ENCODE results near the gene IFITM5. TPM values are rescaled to one million over a fixed set of nuclear protein-coding genes. Genes with fewer than 3 reads are reported as not detected.

The IFITM5 gene
- total RNA-seq, 4 donors from 2014 or later = not detected

DNA sequence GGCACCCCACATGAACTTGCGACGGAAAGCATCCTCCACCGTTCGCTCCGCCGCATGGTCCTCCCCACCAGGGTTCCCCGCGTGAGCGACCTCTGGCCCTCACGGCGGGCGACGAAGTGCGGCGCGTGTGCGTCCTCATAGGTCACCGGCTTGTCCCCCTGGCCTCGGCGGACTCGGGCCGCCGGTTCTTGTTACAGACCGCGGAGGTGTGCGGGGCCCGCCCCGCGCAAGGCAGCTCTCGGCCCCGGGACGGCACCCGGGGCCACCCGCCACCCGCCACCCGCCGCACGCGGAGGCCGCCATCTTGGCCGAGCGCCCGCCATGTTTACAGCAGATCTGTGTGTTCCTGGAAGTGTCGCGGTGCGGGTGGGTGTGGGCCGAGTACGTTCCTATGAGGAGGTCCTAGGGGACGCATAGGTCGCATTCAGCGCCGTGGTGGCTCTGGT is 4.8 kb upstream of the IFITM5 start:
- TF ChIP-seq POLR2AphosphoS5 (IDR thresholded peaks at IDR 0.05) (no peak), EP300 (IDR thresholded peaks at IDR 0.05) (no peak), POLR2A (IDR thresholded peaks at IDR 0.05; ENCODE audit: low read depth) (no peak)
- TF ChIP-seq, protein P1, sequence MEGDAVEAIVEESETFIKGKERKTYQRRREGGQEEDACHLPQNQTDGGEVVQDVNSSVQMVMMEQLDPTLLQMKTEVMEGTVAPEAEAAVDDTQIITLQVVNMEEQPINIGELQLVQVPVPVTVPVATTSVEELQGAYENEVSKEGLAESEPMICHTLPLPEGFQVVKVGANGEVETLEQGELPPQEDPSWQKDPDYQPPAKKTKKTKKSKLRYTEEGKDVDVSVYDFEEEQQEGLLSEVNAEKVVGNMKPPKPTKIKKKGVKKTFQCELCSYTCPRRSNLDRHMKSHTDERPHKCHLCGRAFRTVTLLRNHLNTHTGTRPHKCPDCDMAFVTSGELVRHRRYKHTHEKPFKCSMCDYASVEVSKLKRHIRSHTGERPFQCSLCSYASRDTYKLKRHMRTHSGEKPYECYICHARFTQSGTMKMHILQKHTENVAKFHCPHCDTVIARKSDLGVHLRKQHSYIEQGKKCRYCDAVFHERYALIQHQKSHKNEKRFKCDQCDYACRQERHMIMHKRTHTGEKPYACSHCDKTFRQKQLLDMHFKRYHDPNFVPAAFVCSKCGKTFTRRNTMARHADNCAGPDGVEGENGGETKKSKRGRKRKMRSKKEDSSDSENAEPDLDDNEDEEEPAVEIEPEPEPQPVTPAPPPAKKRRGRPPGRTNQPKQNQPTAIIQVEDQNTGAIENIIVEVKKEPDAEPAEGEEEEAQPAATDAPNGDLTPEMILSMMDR (IDR thresholded peaks at IDR 0.05) = no peak
- H3K27me3 ChIP-seq = peaks cover 0 to 26% (median 13%) of the 10 kb centered on the region in 4 donors
- no peak for DNase-seq (ENCODE audit: extremely low spot score)
- intact Hi-C loops (cut with DNase I) = loop anchor here (2.0 to 5.0 kb wide), 2 partner anchors 55 to 148 kb away; partner anchors contain the start of gene PTDSS2
- 79% methylated on average over 49 of the region's 52 CpGs for WGBS
- H3K4me1 ChIP-seq = peaks cover 24 to 43% (median 28%) of the 10 kb centered on the region in 4 donors
- no peak overlapping the region for H3K4me3 ChIP-seq
- H3K9me3 ChIP-seq = no peaks in the 10 kb centered on the region
- H3K36me3 ChIP-seq = no peaks in the 10 kb centered on the region
- H3K27ac ChIP-seq (replicated peaks in 1 of 4) = no peak overlapping the region

DNA sequence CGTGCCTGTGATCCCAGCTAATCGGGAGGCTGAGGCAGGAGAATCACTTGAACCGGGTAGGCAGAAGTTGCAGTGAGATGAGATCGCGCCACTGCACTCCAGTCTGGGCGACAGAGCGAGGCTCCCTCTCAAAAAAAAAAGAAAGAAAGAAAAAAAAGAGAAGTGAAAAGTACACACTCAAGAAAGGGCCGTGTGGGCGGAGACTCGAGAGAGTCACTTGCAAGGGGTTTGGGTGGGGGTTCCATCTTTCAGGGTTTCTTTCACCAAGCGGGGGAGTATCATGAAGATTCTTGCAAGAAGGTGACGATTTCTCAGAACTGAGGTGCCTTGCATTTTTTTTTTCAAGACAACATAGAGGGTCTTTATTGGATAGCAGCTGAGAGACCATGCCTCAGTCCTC is 4.0 kb upstream of the IFITM5 start:
- peaks cover 0 to 33% (median 20%) of the 10 kb centered on the region in 4 donors for H3K27me3 ChIP-seq
- DNase-seq (ENCODE audit: extremely low spot score) = no peak
- H3K9me3 ChIP-seq = no peaks in the 10 kb centered on the region
- TF ChIP-seq EP300 (IDR thresholded peaks at IDR 0.05) (no peak), POLR2AphosphoS5 (IDR thresholded peaks at IDR 0.05) (no peak), POLR2A (IDR thresholded peaks at IDR 0.05; ENCODE audit: low read depth) (no peak)
- TF ChIP-seq, protein P1 (IDR thresholded peaks at IDR 0.05) = no peak
- H3K27ac ChIP-seq (replicated peaks in 1 of 4) = no peak overlapping the region
- intact Hi-C loops (cut with DNase I) = loop anchor here (5.0 kb wide), 1 partner anchor 149 kb away; the partner anchor contains the start of gene PTDSS2
- WGBS = 88% methylated on average over 12 of the region's 12 CpGs
- no peak overlapping the region for H3K4me3 ChIP-seq
- no peaks in the 10 kb centered on the region for H3K36me3 ChIP-seq
- peaks cover 22 to 42% (median 29%) of the 10 kb centered on the region in 4 donors for H3K4me1 ChIP-seq

DNA sequence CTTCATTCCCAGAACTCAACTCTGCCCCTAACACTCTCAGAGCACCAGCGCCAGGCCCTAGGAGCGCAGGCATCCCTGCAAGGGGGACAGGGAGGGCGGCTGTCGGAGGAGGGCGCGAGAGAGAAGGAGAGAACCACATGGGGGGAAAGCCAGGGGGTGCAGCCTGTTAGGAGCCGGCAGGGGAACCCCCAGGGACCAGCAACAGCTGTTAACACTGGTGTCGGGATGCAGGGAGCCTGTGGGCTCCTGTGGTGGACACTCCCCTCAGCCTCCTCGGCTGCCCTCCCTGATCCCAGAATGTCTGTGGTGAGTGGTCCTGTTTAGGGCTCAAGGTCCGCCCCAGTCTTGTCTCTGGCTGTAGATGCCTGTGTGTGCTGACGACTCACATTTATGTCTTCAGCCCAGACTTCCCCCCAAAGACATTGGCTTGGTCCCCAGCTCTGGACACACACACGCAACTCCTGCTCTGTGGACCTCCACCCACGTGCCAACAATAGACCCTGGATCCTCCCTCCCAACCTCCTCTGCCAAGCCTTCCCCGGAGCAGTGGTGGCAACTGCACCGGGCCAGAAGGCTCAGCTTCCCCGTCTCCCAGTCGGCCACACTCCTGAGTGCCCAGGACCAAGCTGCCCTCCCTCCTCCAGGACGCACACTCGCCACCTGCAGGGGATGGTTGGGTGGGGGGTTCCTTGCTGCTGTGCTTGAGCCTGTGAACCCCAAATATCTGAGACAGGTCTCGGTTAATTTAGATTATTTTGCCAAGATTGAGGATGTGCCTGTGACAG is 817 bp upstream of the IFITM5 start:
- H3K27me3 ChIP-seq = peaks cover 0 to 62% (median 22%) of the 10 kb centered on the region in 4 donors

DNA sequence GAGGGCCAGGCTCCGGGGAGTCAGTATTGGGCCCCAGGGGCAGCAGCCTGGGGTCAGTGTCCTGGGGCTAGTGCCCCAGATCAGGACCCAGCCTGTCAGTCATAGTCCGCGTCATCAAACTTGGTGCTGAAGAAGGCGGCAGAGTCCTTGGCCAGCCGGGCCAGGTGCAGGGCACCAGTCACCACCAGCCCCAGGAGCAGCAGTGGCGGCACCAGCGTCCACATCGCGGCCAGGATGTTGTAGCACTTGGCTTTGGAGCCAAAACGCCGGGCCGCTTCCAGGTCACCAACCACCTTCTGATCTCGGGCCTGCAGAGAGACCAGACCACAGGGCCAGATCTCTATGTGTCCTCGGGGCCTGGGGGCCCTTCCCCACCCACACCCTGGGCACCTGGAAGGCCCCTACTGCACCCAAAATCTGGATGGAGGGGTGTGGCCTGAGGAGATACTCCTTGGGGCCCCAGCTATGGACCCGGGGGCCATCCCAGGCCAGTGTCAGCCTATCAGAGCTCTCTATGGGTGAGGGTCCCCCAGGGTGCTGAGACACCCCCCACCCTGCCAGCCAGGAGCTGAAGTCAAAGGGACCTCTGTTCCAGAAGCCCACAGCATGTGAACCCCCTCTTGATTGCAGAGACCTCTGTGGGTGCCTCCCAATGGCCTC is 790 bp downstream of the IFITM5 start:
- Histone ChIP-seq H3K36me3 (peaks cover 0 to 16% (median 10%) of the 10 kb centered on the region in 4 donors), H3K27ac (replicated peaks in 1 of 4) (peak overlapping the region in 1 of 4 donors; percentile 34), H3K27me3 (peaks cover 0 to 62% (median 22%) of the 10 kb centered on the region in 4 donors), H3K9me3 (no peaks in the 10 kb centered on the region), H3K4me1 (peaks cover 0 to 21% (median 14%) of the 10 kb centered on the region in 4 donors), H3K4me3 (no peak overlapping the region)
- no peak for DNase-seq (ENCODE audit: extremely low spot score)
- 61% methylated on average over 3 of the region's 15 CpGs for WGBS
- TF ChIP-seq POLR2AphosphoS5 (IDR thresholded peaks at IDR 0.05) (no peak), EP300 (IDR thresholded peaks at IDR 0.05) (no peak), POLR2A (IDR thresholded peaks at IDR 0.05; ENCODE audit: low read depth) (no peak)
- TF ChIP-seq, protein P1 (IDR thresholded peaks at IDR 0.05) = no peak
- intact Hi-C loops (cut with DNase I) = no loop called here

More for the DNA sequence above, 817 bp upstream of the IFITM5 start:
- WGBS = 28% methylated on average over 18 of the region's 20 CpGs
- Histone ChIP-seq H3K4me3 (no peak overlapping the region), H3K27ac (replicated peaks in 1 of 4) (no peak overlapping the region), H3K4me1 (peaks cover 7 to 30% (median 22%) of the 10 kb centered on the region in 4 donors), H3K9me3 (no peaks in the 10 kb centered on the region), H3K36me3 (no peaks in the 10 kb centered on the region)
- TF ChIP-seq, protein P1 (IDR thresholded peaks at IDR 0.05) = no peak
- no peak for TF ChIP-seq EP300 (IDR thresholded peaks at IDR 0.05)
- no peak for TF ChIP-seq POLR2AphosphoS5 (IDR thresholded peaks at IDR 0.05)
- no peak for TF ChIP-seq POLR2A (IDR thresholded peaks at IDR 0.05; ENCODE audit: low read depth)
- DNase-seq (ENCODE audit: extremely low spot score) = no peak
- intact Hi-C loops (cut with DNase I) = loop anchor here (5.0 kb wide), 1 partner anchor 152 kb away; the partner anchor contains the start of gene PTDSS2

All from esophagus muscularis mucosa (tissue), 4 donors.